Gastrocnemius medialis (tissue), 4 donors: Measurements from ENCODE around the gene VCPKMT.

Experiments used
- CTCF ChIP-seq, 5 experiments: fragments of 450-650 bp in 3 of 5; fragments of 200-600 bp in 2 of 5; sonication (generic) in 2 of 5; IDR thresholded peaks in 4 of 5; conservative IDR thresholded peaks in 1 of 5; 1 replicate in 4 of 5; 2 replicates in 1 of 5; pipeline ENCODE4 v1.5.1; 2016 to 2019; ENCODE audit warnings: antibody characterized with exemption in 5 of 5, mild to moderate bottlenecking in 3 of 5, moderate library complexity in 3 of 5
- POLR2A ChIP-seq, 2 donors: fragments of 450-650 bp; IDR thresholded peaks; one replicate each; pipeline ENCODE4 v1.6.1; 2017; ENCODE audit warnings: antibody characterized with exemption in 2 of 2, mild to moderate bottlenecking in 2 of 2, moderate library complexity in 2 of 2

DNA sequence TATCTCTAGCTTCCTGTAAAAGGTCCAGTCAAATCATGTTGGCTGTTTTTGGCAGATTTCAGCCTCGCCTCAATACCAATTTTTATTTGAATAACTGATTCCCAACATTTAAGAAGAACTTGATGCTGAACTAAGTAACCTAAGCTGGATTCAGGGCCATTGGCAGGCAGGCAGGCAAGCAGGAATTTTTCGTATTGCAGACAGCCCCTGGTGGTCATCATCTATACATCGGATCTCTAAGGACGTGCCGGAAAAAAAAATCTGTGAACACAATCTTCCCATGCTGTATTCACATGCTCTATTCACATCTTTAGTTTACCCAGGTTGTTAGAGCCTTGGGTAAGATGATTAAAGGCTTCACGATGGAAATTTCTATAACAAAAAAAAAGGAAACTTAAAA lies 7.0 kb downstream of the VCPKMT start:
- no peak for TF ChIP-seq POLR2A (IDR thresholded peaks at IDR 0.05)
- TF ChIP-seq CTCF (IDR thresholded peaks at IDR 0.05 in 4 of 5, conservative IDR thresholded peaks at IDR 0.05 in 1 of 5), result no peak
